ENCODE measurements around the gene FKBP8.

DNA sequence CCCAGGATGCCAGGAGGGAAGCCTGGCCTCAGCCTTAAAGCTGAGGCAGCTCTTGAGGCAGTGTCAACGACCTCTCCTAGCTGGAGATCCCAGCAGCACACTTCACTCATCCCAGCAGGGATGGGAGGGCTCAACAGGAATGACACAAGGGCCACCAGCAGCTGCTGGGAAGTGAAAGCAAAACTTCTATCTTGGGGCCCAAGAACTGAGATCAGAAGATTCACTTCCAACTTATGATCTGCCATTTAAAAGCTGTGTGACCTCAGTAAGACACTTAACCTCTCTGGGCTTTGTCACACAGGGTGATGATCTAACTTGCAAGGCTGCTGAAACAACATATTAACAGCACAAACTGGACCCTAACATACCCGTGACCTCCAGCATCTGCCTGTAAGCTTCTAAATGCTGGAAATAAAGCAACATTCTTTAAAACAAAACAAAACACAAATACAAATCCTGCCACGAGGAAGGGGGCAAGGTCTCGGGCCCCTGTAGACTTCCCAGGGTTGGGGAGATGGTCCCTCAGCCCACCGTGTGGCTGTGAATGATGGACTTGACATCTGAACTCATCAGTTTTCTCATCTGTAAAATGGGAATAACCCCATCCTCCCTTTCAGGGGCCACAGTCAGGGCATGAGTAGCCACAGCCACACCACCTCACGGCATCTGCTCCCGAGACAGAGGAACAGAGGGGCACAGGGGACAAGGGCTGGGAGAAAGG is 44.2 kb downstream of the FKBP8 start:
- TF ChIP-seq, protein P1, sequence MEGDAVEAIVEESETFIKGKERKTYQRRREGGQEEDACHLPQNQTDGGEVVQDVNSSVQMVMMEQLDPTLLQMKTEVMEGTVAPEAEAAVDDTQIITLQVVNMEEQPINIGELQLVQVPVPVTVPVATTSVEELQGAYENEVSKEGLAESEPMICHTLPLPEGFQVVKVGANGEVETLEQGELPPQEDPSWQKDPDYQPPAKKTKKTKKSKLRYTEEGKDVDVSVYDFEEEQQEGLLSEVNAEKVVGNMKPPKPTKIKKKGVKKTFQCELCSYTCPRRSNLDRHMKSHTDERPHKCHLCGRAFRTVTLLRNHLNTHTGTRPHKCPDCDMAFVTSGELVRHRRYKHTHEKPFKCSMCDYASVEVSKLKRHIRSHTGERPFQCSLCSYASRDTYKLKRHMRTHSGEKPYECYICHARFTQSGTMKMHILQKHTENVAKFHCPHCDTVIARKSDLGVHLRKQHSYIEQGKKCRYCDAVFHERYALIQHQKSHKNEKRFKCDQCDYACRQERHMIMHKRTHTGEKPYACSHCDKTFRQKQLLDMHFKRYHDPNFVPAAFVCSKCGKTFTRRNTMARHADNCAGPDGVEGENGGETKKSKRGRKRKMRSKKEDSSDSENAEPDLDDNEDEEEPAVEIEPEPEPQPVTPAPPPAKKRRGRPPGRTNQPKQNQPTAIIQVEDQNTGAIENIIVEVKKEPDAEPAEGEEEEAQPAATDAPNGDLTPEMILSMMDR (IDR thresholded peaks at IDR 0.05), result no peak
- TF ChIP-seq POLR2A (IDR thresholded peaks at IDR 0.05), result no peak
